LNCAP (cell line): ENCODE data around the gene KCTD7.

ENCODE experiments used
- CTCF ChIP-seq: fragments of 450-650 bp; IDR thresholded peaks from 2 replicates; pipeline ENCODE4 v1.5.1; 2017; ENCODE audit warnings: mild to moderate bottlenecking

The KCTD7 gene

GRCh38 chr7:66642186-66642585 lies 13.5 kb downstream of the KCTD7 start:
- no peak for TF ChIP-seq CTCF

GRCh38 chr7:66642932-66643331 lies 14.3 kb downstream of the KCTD7 start:
- TF ChIP-seq CTCF, result no peak

- TF ChIP-seq CTCF, result no peak
Observed at GRCh38 chr7:66643395-66643794, 14.7 kb downstream of the KCTD7 start.

GRCh38 chr7:66654275-66655112 lies 25.8 kb downstream of the KCTD7 start:
- no peak for TF ChIP-seq CTCF

- TF ChIP-seq CTCF, result no peak
Observed at GRCh38 chr7:66657798-66658197, 29.1 kb downstream of the KCTD7 start.

- no peak for TF ChIP-seq CTCF
Observed at GRCh38 chr7:66662646-66663264, 34.1 kb downstream of the KCTD7 start.

GRCh38 chr7:66664590-66665293 lies 36.1 kb downstream of the KCTD7 start:
- TF ChIP-seq CTCF, result no peak
